IPS-18c (cell line): Measurements from ENCODE around the gene SLC38A9.
A peak's percentile ranks its signal among the peaks of the same experiment; 100 is the strongest.
"Not testable (repeated sequence)": the region's sequence is repeated elsewhere in the genome, so short reads cannot be mapped to it uniquely, and the experiment has no call there.

Experiments
- H3K4me3 ChIP-seq: 2 replicates; pipeline ENCODE4 v1.7.0; 2013; ENCODE audit warnings: low read depth, mild to moderate bottlenecking, low read length, moderate library complexity; ENCODE audit not compliant: insufficient read depth
- H3K9me3 ChIP-seq: one replicate; pipeline ENCODE4 v1.6.1; 2013; ENCODE audit warnings: mild to moderate bottlenecking, low read length, moderate library complexity; ENCODE audit not compliant: control insufficient read depth, insufficient read depth

SLC38A9 gene

DNA sequence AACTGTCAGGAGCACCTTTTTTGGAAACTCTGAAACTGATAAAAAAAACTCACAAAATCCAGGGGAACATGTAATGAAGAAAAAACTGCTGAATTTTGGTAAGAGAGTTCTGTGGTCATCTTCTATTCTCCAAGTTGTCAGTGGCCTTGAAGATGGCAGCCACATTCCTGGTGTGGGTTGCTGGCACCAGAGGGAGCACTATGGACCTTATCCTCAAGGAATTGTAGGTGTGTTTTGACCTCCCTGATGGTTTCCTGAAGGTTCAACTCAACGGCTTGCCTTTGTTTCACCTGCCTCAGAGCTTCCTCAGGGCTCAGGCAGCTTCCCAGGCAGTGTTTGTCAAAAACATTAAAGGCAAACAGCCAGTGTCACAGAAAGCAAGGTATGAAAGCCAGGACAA lies 2.2 kb upstream of the SLC38A9 start:
- Histone ChIP-seq H3K9me3 (no peaks in the 10 kb centered on the region), H3K4me3 (no peak overlapping the region)

GRCh38 chr5:55713871-55714270 lies 1.7 kb upstream of the SLC38A9 start:
- no peaks in the 10 kb centered on the region for H3K9me3 ChIP-seq

GRCh38 chr5:55711507-55712022 lies 559 bp downstream of the SLC38A9 start:
- Histone ChIP-seq H3K4me3 (peak overlapping the region; percentile 88), H3K9me3 (no peaks in the 10 kb centered on the region)

More at GRCh38 chr5:55713871-55714270, 1.7 kb upstream of the SLC38A9 start:
- H3K4me3 ChIP-seq: no peak overlapping the region

- H3K4me3 ChIP-seq: no peak overlapping the region
- no peaks in the 10 kb centered on the region for H3K9me3 ChIP-seq
Observed at GRCh38 chr5:55708732-55709131, 3.4 kb downstream of the SLC38A9 start.

DNA sequence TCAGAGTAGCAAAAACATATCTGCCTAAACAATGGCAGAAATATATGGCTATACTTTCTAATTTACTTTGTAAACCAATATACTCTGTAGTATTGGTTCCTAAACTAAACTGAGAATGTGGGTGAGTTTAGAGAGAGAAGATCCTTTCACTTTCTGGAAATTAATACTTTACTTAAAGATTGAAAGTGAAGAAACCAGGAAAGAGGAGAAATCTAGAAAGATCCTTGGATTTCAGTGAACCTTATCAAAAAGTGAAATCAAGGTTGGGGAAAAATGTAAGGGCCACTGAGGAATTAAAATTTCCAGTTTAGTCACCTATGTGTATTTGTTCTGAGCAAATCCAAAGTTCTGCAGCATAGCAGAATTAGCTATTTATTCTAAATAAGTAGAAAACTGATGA lies 5.9 kb downstream of the SLC38A9 start:
- Histone ChIP-seq H3K9me3 (no peaks in the 10 kb centered on the region), H3K4me3 (no peak overlapping the region)

DNA sequence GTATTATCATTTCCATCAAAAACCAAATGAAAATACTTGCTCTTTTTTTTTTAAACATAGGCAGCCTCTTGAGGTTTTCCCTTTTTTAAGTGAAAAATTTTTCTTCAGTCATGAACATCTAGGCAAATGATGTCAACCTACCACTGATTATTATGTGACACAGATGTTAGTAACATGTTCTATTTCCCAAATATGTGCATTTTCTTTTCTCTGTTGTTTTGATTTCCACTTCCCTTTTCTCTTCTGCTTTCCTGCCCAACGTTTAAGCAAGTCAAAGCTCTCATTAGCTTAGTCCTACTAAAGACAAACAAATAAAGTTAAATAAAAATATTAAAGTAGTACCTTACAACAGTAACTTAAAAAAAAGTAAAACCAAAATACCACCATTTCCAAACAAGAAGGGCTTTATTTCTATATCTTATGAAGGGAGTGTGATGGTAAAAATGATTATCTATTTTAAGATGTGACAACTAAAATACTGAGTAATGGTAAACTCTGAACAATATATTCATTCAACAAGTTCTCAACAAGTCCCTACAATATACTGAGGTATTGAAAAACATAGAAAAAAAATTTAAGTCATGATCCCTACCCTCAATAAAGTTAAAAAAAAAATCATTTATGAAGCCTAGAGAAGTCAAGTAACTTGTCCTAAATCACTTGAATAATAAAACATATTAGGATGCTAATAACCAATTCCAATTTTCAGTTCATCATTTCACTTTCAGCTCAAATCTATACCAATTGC lies 9.4 kb downstream of the SLC38A9 start:
- H3K4me3 ChIP-seq: no peak overlapping the region

DNA sequence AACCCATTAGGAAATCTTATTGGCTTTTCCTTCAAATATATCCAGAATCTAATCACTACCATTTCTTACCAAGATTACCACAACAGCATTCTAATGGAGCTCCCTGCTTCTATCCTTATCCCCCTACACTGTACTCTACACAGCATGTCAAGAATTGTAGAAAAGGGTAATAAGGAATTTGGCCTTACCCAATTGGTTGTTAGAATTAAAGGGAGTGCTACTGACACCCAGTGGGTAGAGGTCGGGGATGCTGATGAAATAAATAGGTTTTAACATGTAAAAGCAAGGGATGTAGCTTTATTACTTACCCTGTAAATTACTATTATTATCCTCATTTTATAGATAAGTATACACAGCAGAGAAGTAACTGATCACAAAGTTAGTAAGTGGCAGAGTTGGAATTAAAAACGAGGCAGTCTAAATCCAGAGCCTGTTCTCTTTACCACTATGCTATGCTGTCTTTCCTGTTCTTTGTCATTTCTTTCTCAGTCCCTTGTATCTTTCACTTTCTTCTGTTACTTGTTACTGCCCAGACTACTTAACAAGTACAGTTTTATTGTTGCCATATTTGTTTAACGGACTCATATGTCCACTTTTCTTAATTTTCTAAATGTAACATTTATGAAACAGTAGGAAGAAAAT lies 10.5 kb downstream of the SLC38A9 start:
- Histone ChIP-seq H3K9me3 (peaks cover 2% of the 10 kb centered on the region), H3K4me3 (no peak overlapping the region)

More for the DNA sequence above, 9.4 kb downstream of the SLC38A9 start:
- no peaks in the 10 kb centered on the region for H3K9me3 ChIP-seq

GRCh38 chr5:55700745-55701144 lies 11.4 kb downstream of the SLC38A9 start:
- Histone ChIP-seq H3K9me3 (peaks cover 2% of the 10 kb centered on the region), H3K4me3 (no peak overlapping the region)

DNA sequence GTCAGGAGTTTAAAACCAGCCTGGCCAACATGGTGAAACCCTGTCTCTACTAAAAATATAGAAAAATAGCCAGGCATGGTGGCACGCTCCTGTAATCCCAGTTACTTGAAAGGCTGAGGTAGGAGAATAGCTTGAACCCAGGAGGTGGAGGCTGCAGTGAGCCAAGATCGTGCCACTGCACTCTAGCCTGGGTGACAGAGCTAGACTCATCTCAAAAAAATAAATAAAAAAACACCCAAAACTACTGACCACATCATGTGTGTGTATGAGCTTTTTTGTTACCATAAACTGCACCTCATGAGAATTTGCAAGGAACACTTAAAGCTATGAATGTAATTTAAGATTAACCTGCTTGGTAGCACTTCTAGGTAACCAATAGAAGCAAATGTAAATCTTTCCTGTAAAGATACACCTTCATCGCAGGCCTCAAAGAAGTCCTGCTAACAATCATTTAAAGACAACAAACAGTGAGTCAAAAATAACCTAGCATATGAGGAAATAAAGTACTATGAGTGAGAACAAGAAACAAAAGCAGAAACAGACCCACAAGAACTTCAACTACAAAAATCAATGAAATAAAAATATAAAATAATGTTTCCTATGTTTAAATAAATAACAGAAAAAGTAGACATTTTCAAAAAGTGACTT lies 13.0 kb downstream of the SLC38A9 start:
- H3K4me3 ChIP-seq: no peak overlapping the region

GRCh38 chr5:55696704-55697103 lies 15.4 kb downstream of the SLC38A9 start:
- H3K9me3 ChIP-seq, H3K4me3 ChIP-seq: not testable (repeated sequence)

More for the DNA sequence above, 13.0 kb downstream of the SLC38A9 start:
- peaks cover 2% of the 10 kb centered on the region for H3K9me3 ChIP-seq

- Histone ChIP-seq H3K9me3 (peaks cover 2% of the 10 kb centered on the region), H3K4me3 (no peak overlapping the region)
Observed at GRCh38 chr5:55694152-55694830, 17.8 kb downstream of the SLC38A9 start.

DNA sequence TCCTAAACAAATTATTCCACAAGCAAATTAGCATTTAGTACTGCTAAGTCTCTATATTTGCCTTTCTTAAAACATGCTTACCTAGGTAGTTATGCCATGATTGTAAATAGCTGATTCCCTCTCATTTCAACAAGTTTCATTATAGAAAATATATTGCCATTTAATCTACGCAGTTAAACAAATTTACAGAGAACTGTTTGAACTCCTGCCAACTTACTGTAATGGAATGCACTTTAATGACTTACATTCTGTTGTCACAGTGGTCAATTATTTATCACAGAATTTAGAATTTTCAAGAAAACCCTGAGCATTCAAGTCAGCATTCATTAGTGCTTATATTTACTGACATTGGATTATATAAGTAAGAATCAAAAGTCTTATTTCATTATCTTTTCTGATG lies 19.6 kb downstream of the SLC38A9 start:
- peaks cover 2% of the 10 kb centered on the region for H3K9me3 ChIP-seq
- H3K4me3 ChIP-seq: no peak overlapping the region

DNA sequence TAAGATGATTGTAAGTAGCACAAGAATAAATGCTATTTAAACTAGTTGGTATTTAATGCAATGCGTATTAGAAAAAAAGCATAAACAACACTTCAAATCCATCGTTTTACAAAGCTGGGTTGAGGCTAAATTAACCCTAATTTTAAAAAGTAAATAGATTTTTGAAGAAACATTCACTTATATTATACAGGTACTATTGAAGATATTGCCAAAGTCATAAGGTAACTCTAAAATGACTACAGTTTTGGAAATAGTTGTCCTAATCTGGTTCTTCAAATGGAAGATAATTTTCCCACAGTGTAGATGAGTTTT lies 20.1 kb downstream of the SLC38A9 start:
- Histone ChIP-seq H3K4me3 (no peak overlapping the region), H3K9me3 (peaks cover under 1% of the 10 kb centered on the region)

DNA sequence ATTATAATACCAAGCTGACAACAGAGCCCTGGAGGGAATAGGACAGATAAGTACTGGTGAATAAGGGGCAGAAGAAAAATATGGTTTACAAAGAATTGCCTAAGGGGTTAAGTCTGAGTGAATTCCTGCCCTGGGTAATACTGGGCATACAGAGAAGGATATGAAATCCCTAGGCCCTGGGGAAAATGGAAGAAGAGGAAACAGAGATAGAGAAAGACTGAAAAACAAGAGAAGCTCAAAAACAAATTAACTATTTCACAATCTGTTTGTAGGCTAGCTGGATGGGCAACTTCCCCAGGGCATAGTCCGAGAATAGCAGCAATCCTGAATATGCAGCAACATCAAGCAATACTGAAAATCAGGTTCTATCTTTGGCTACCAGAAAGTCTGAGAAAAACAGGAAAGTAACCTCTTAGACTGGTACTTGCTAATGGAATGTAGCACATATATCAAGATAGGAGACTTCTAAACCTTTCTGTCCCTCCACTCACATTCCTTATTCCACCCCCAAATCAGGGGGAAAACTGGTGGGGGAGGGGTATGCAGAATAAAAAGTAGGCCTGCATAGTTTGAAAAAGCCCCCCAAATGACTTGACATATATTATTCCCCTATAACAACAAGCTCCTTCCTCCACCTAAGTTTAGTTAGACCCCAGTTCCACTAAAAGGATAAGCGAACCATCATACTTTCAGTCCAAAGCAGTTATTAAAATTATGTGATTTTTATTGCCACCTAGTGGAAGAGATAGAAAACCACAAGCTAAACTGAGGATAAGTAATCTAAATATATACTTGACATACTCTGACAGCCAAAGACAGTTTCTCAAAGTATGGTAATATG lies 20.6 kb downstream of the SLC38A9 start:
- Histone ChIP-seq H3K4me3 (no peak overlapping the region), H3K9me3 (no peaks in the 10 kb centered on the region)

- Histone ChIP-seq H3K4me3 (no peak overlapping the region), H3K9me3 (no peaks in the 10 kb centered on the region)
Observed at GRCh38 chr5:55682071-55682470, 30.1 kb downstream of the SLC38A9 start.

GRCh38 chr5:55681301-55681700 lies 30.8 kb downstream of the SLC38A9 start:
- H3K4me3 ChIP-seq: no peak overlapping the region
- H3K9me3 ChIP-seq: no peaks in the 10 kb centered on the region

- no peak overlapping the region for H3K4me3 ChIP-seq
- H3K9me3 ChIP-seq: no peaks in the 10 kb centered on the region
Observed at GRCh38 chr5:55680353-55680752, 31.8 kb downstream of the SLC38A9 start.
